Neural crest cell (in vitro differentiated cells): ENCODE results near the gene PRSS21. TPM values are rescaled to one million over a fixed set of nuclear protein-coding genes. Genes with fewer than 3 reads are reported as not detected.

ENCODE experiments used
- DNase-seq: peaks from one replicate; pipeline ENCODE4 v3.0.0; 2021; ENCODE audit warnings: low read depth, mixed read lengths, low spot score
- H3K27ac Mint-ChIP-seq: one replicate; pipeline ENCODE4 v1.8.0; 2021; ENCODE audit warnings: mild to moderate bottlenecking, mixed read lengths; ENCODE audit not compliant: unreplicated experiment
- H3K27me3 Mint-ChIP-seq: 2 replicates; pipeline ENCODE4 v1.8.0; 2021; ENCODE audit warnings: low read depth, mild to moderate bottlenecking, mixed read lengths
- H3K36me3 Mint-ChIP-seq: 2 replicates; pipeline ENCODE4 v1.8.0; 2021; ENCODE audit warnings: low read depth, mild to moderate bottlenecking, mixed read lengths
- H3K4me1 Mint-ChIP-seq: 2 replicates; pipeline ENCODE4 v1.8.0; 2021; ENCODE audit warnings: mixed read lengths
- H3K4me3 Mint-ChIP-seq: one replicate; pipeline ENCODE4 v1.8.0; 2021; ENCODE audit warnings: mild to moderate bottlenecking, mixed read lengths
- H3K9me3 Mint-ChIP-seq: 2 replicates; pipeline ENCODE4 v1.8.0; 2021; ENCODE audit warnings: mixed read lengths
- CTCF ChIP-seq: fragments of 200-600 bp; sonication (generic); conservative IDR thresholded peaks from 2 replicates; pipeline ENCODE4 v1.5.0; 2021; ENCODE audit warnings: antibody characterized with exemption, mild to moderate bottlenecking
- total RNA-seq: library from RNA; stranded (reverse); gene quantifications from 2 replicates; pipeline ENCODE4 v1.2.1, GENCODE V29; 2021

PRSS21 gene
- total RNA-seq, 1 donor from 2014 or later, result not detected

- Mint-ChIP-seq H3K36me3 (no peaks in the 10 kb centered on the region), H3K4me3 (peak overlapping the region; percentile 96), H3K27me3 (peaks cover 2% of the 10 kb centered on the region), H3K27ac (peak overlapping the region; percentile 99), H3K4me1 (peaks cover 20% of the 10 kb centered on the region), H3K9me3 (no peaks in the 10 kb centered on the region)
- TF ChIP-seq CTCF, result no peak
- no peak for DNase-seq
These were observed 38.4 kb upstream of the PRSS21 start for GRCh38 chr16:2778630-2778958.

- TF ChIP-seq CTCF, result no peak
- DNase-seq, result no peak
- Mint-ChIP-seq H3K9me3 (no peaks in the 10 kb centered on the region), H3K27ac (no peak overlapping the region), H3K36me3 (no peaks in the 10 kb centered on the region), H3K27me3 (peaks cover 2% of the 10 kb centered on the region), H3K4me3 (peak overlapping the region; percentile 96), H3K4me1 (peaks cover 20% of the 10 kb centered on the region)
These were observed 37.7 kb upstream of the PRSS21 start for GRCh38 chr16:2779151-2779920.

GRCh38 chr16:2779978-2780898 is 36.8 kb upstream of the PRSS21 start:
- Mint-ChIP-seq H3K4me1 (peaks cover 20% of the 10 kb centered on the region), H3K27me3 (peaks cover 2% of the 10 kb centered on the region), H3K9me3 (no peaks in the 10 kb centered on the region), H3K36me3 (no peaks in the 10 kb centered on the region), H3K27ac (no peak overlapping the region), H3K4me3 (peak overlapping the region; percentile 87)
- no peak for TF ChIP-seq CTCF
- DNase-seq, result no peak

GRCh38 chr16:2782583-2783351 is 34.3 kb upstream of the PRSS21 start:
- no peak overlapping the region for H3K27ac Mint-ChIP-seq

More at GRCh38 chr16:2782583-2783351, 34.3 kb upstream of the PRSS21 start:
- TF ChIP-seq CTCF, result no peak
- Mint-ChIP-seq H3K4me1 (peaks cover 13% of the 10 kb centered on the region), H3K27me3 (no peaks in the 10 kb centered on the region), H3K9me3 (no peaks in the 10 kb centered on the region), H3K4me3 (no peak overlapping the region), H3K36me3 (no peaks in the 10 kb centered on the region)
- DNase-seq, result no peak
